Ovary (tissue), 3 donors: Measurements from ENCODE around the gene REM2.

Experiments used
- POLR2A ChIP-seq: fragments of 450-650 bp; IDR thresholded peaks from one replicate; pipeline ENCODE4 v1.6.1; 2017; ENCODE audit warnings: antibody characterized with exemption, mild to moderate bottlenecking, moderate library complexity
- TF ChIP-seq, protein P1 (sequence below), 3 donors: fragments of 450-650 bp in 2 of 3; fragments of 200-600 bp in 1 of 3; IDR thresholded peaks; one replicate each; pipeline versions ENCODE4 v1.5.1 to v1.8.0; 2016 to 2022; ENCODE audit warnings: antibody characterized with exemption in 3 of 3, mild to moderate bottlenecking in 1 of 3
- donor health status: DM: no; HTN: no; CAD: no.

DNA sequence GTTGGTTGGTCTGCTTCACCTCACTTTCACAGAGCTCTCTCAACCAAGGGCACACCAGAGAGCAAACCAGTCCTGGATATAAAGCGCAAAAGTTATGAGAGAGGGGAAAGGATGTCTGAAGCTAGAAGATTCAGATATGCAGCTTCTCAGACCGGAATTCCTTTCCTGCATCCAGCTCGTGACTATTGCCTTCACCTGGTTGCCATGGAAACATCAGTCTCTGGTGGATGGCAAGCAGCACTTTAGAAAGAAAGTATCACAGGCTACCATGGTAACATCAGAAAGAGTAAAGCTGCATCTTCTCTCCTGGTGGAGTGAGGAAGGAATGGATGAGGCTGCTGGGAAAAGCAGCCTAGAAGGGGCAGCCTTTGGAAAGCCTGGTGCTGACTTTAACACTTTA lies 13.7 kb downstream of the REM2 start:
- TF ChIP-seq, protein P1, sequence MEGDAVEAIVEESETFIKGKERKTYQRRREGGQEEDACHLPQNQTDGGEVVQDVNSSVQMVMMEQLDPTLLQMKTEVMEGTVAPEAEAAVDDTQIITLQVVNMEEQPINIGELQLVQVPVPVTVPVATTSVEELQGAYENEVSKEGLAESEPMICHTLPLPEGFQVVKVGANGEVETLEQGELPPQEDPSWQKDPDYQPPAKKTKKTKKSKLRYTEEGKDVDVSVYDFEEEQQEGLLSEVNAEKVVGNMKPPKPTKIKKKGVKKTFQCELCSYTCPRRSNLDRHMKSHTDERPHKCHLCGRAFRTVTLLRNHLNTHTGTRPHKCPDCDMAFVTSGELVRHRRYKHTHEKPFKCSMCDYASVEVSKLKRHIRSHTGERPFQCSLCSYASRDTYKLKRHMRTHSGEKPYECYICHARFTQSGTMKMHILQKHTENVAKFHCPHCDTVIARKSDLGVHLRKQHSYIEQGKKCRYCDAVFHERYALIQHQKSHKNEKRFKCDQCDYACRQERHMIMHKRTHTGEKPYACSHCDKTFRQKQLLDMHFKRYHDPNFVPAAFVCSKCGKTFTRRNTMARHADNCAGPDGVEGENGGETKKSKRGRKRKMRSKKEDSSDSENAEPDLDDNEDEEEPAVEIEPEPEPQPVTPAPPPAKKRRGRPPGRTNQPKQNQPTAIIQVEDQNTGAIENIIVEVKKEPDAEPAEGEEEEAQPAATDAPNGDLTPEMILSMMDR (IDR thresholded peaks at IDR 0.05), result no peak
- TF ChIP-seq POLR2A, result no peak
